DOHH2 (cell line): ENCODE results near the gene CDC123.

Experiments
- EZH2phosphoT487 ChIP-seq: fragments of 200-600 bp; sonication (generic); IDR thresholded peaks from 2 replicates; pipeline ENCODE4 v1.6.1; 2017; ENCODE audit warnings: borderline replicate concordance, mild to moderate bottlenecking, antibody characterized with exemption, low read length, moderate library complexity, mixed read lengths
- TF ChIP-seq, protein P1 (sequence below): fragments of 200-600 bp; sonication (generic); IDR thresholded peaks from one replicate; pipeline ENCODE4 v1.5.1; 2014; ENCODE audit warnings: antibody characterized with exemption, mild to moderate bottlenecking, low read depth, low read length; ENCODE audit not compliant: poor library complexity, severe bottlenecking

DNA sequence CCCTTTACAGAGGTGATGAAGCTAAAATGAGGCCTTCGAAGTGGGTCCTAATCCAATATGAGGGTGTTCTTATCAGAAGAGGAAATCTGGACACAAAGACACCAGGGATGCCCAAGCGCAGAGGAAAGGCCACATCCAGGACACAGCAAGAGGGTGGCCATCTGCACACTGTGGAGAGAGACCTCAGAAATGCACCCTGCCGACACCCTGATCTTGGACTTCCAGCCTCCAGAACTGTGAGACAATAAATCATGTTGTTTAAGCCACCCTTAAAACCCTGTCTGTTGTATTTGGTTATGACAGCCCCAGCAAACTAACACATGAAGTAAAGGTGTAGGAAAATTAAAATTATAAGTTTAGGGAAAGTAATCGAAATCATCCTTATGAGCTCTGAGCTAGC, 64.0 kb downstream of the CDC123 start:
- TF ChIP-seq, protein P1, sequence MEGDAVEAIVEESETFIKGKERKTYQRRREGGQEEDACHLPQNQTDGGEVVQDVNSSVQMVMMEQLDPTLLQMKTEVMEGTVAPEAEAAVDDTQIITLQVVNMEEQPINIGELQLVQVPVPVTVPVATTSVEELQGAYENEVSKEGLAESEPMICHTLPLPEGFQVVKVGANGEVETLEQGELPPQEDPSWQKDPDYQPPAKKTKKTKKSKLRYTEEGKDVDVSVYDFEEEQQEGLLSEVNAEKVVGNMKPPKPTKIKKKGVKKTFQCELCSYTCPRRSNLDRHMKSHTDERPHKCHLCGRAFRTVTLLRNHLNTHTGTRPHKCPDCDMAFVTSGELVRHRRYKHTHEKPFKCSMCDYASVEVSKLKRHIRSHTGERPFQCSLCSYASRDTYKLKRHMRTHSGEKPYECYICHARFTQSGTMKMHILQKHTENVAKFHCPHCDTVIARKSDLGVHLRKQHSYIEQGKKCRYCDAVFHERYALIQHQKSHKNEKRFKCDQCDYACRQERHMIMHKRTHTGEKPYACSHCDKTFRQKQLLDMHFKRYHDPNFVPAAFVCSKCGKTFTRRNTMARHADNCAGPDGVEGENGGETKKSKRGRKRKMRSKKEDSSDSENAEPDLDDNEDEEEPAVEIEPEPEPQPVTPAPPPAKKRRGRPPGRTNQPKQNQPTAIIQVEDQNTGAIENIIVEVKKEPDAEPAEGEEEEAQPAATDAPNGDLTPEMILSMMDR = no peak
- no peak for TF ChIP-seq EZH2phosphoT487
